Stomach (tissue), 9 donors: ENCODE data around the gene ABCC9. TPM values are rescaled to one million over a fixed set of nuclear protein-coding genes. Genes with fewer than 3 reads are reported as not detected.
A peak's percentile ranks its signal among the peaks of the same experiment; 100 is the strongest.

ENCODE experiments used
- DNase-seq, 2 donors: peaks; one replicate each; pipeline versions ENCODE4 v3.0.0 to v3.0.0-alpha.2; 2013 to 2019
- H3K27ac ChIP-seq, 5 donors: fragments of 200-600 bp in 4 of 5; sonication (generic) in 4 of 5; one replicate each; pipeline ENCODE4 v1.5.1; 2013 to 2019; ENCODE audit warnings: mild to moderate bottlenecking in 1 of 5, moderate library complexity in 1 of 5
- H3K27me3 ChIP-seq, 3 donors: fragments of 200-600 bp; sonication (generic); one replicate each; pipeline ENCODE4 v1.5.1; 2017 to 2019; ENCODE audit warnings: mixed run types in 1 of 3
- H3K36me3 ChIP-seq, 4 donors: fragments of 200-600 bp; sonication (generic); 1 replicate in 3 of 4; 2 replicates in 1 of 4; pipeline ENCODE4 v1.5.1; 2016 to 2019
- H3K4me1 ChIP-seq, 4 donors: fragments of 200-600 bp; sonication (generic); one replicate each; pipeline ENCODE4 v1.5.1; 2016 to 2019
- H3K4me3 ChIP-seq, 4 donors: fragments of 200-600 bp; sonication (generic) in 3 of 4; one replicate each; pipeline ENCODE4 v1.5.1; 2016 to 2019; ENCODE audit warnings: mild to moderate bottlenecking in 1 of 4
- H3K9me3 ChIP-seq, 4 donors: fragments of 200-600 bp; sonication (generic); one replicate each; pipeline ENCODE4 v1.5.1; 2016 to 2019
- EP300 ChIP-seq: sonication (generic); formaldehyde crosslinking; IDR thresholded peaks from one replicate; pipeline ENCODE4 v1.6.1; 2017; ENCODE audit warnings: antibody characterized with exemption
- POLR2A ChIP-seq, 4 donors: fragments of 450-650 bp; IDR thresholded peaks; one replicate each; pipeline ENCODE4 v1.6.1; 2016; ENCODE audit warnings: antibody characterized with exemption in 4 of 4, control low read depth in 2 of 4, mild to moderate bottlenecking in 1 of 4, moderate library complexity in 1 of 4
- POLR2AphosphoS5 ChIP-seq, 3 donors: sonication (generic); formaldehyde crosslinking; IDR thresholded peaks; one replicate each; pipeline ENCODE4 v1.6.1; 2016; ENCODE audit warnings: antibody characterized with exemption in 3 of 3
- WGBS, 5 donors: extraction: QIAGEN DNeasy Blood & Tissue Kit in 3 of 5; methylation state at CpG; one replicate each; pipeline versions ENCODE4 v1.1.5 to v1.1.7; 2013 to 2018; 5-methylcytosine and 5-hydroxymethylcytosine counted together
- intact Hi-C: fragments of 100-400 bp; cut with DNase I; formaldehyde crosslinking; loops from one replicate; pipeline ENCODE4 v1.15.1; 2023; ENCODE audit warnings: low total_unique reads
- polyA plus RNA-seq, 3 donors: library from polyadenylated mRNA; stranded (reverse); fragments of 200-250 nt; gene quantifications; one replicate each; pipeline ENCODE4 v1.2.3, GENCODE V29; 2013
- total RNA-seq, 5 donors: library from RNA; depleted of rRNA; stranded (reverse); fragments of >200 nt; gene quantifications; one replicate each; pipeline versions ENCODE4 v1.1.0 to v1.2.3, GENCODE V29; 2014 to 2016
- TF ChIP-seq, protein P1 (sequence below), 7 experiments: fragments of 450-650 bp in 4 of 7; fragments of 200-600 bp in 3 of 7; sonication (generic) in 3 of 7; IDR thresholded peaks; one replicate each; pipeline ENCODE4 v1.5.1; 2016 to 2019; ENCODE audit warnings: antibody characterized with exemption in 7 of 7, control low read depth in 2 of 7, mild to moderate bottlenecking in 1 of 7
- donor health status: healthy with polysubstance abuse.
- donor health status: Bipolar disorder and iron deficiency.
- donor health status: healthy.

The ABCC9 gene
- total and polyA plus RNA-seq, 8 donors: 1.2 to 60.1 (median 10.4) TPM

DNA sequence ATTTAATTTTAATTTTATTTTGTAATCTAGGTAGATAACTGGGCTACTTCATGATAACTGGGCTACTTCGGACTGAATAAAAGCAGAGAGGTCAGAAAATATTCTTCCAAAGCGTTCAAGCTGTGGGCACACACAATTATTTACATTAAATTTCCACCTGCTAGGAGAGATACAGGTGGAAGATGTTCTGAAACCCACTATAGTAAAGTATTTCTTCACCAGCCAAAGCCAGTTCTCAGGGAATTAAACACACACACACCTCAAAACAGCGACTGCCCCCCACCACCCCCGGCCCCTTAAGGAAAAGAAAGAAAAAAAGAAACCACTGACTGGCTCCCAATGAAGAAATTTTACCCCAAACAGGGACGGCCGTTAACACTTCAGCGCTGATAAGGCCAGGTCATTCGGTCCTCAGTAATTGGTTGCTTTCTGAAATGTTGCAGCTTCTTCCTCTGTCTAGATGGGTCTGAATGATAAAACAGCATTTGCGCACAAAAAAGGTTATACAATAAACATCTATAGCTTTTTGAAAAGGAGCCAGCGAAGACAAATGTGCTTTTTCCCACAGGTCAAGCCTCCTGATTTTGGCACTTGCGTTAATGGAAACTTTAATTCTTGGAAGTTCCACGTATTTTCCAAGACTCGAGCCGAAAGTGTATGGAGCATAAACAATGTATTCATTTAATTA lies 165.9 kb downstream of the ABCC9 start:
- intact Hi-C loops: no loop called here
- WGBS, 5 donors: 17 to 24% (median 21%) methylated on average over 14 of the region's 14 CpGs

DNA sequence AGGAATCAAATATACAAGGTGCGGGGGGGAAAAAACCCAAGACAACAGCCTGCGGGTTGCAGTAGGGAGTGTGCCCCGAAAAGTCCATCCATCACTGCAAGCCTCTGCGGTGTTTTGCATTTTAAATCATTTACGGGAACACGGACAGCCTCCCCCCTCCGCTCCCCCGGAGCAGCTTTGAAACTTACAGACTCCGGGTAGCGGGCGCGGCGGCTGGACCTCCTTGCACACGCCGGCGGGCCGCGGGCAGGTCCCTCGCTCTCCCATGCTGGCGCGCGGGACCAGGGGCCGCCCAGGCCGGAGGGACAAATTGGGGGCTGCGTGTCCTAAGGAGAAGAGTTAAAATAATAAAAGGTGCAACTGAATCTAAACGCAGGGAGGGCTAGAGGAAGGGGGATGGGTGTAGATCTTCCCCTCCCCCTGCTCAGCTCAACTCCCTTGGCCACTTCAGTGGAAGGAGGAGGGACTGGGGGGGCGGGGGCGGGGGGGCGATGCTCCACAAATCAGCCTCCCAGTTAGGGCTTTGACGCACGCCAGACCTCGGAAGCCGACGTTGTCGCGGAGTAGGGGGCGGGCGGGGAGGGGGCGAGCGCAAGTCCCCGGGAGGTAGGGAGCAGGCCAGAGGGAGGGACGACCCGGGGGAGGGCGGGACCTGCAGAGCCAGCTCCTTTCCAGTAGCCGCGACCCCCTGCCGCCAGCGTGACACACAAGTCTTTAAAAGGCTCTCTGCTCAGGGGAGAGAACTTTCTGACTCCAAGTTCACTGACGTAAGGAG lies 166.7 kb downstream of the ABCC9 start, which contains the start of gene KCNJ8:
Gene KCNJ8, minus strand, starts transcription at position 349 of the 775 bp plus-strand sequence. CDS start 1,090 bp downstream, outside the sequence.
- H3K36me3 ChIP-seq: peaks cover 0 to 1% (median 0%) of the 10 kb centered on the region in 4 donors
- TF ChIP-seq POLR2AphosphoS5 (IDR thresholded peaks at IDR 0.05) (peak; percentile 10 to 47 (median 33)), POLR2A (IDR thresholded peaks at IDR 0.05) (no peak), EP300 (peak; percentile 44)
- TF ChIP-seq, protein P1, sequence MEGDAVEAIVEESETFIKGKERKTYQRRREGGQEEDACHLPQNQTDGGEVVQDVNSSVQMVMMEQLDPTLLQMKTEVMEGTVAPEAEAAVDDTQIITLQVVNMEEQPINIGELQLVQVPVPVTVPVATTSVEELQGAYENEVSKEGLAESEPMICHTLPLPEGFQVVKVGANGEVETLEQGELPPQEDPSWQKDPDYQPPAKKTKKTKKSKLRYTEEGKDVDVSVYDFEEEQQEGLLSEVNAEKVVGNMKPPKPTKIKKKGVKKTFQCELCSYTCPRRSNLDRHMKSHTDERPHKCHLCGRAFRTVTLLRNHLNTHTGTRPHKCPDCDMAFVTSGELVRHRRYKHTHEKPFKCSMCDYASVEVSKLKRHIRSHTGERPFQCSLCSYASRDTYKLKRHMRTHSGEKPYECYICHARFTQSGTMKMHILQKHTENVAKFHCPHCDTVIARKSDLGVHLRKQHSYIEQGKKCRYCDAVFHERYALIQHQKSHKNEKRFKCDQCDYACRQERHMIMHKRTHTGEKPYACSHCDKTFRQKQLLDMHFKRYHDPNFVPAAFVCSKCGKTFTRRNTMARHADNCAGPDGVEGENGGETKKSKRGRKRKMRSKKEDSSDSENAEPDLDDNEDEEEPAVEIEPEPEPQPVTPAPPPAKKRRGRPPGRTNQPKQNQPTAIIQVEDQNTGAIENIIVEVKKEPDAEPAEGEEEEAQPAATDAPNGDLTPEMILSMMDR (IDR thresholded peaks at IDR 0.05): no peak
- WGBS, 5 donors: 0 to 3% (median 1%) methylated on average over 43 to 49 of the region's 49 CpGs
- peak within 1 kb of the TSS; percentile 56 to 60 (median 57) for H3K4me3 ChIP-seq
- peak; percentile 39 to 92 for DNase-seq
- H3K27me3 ChIP-seq: peaks cover 0 to 26% (median 10%) of the 10 kb centered on the region in 3 donors
- intact Hi-C loops: no loop called here
- H3K27ac ChIP-seq: peak within 1 kb of the TSS; percentile 81 to 92 (median 84)
- H3K4me1 ChIP-seq: peaks cover 0 to 31% (median 17%) of the 10 kb centered on the region in 4 donors
- H3K9me3 ChIP-seq: no peaks in the 10 kb centered on the region

More for the DNA sequence above, 165.9 kb downstream of the ABCC9 start:
- H3K4me3 ChIP-seq: peak overlapping the region; percentile 56 to 60 (median 57)
- no peaks in the 10 kb centered on the region for H3K36me3 ChIP-seq
- H3K27ac ChIP-seq: peak overlapping the region in 4 of 5 donors; percentile 81 to 92 (median 84)
- no peaks in the 10 kb centered on the region for H3K9me3 ChIP-seq
- peak in 1 of 2 donors; percentile 76 for DNase-seq
- peaks cover 0 to 26% (median 10%) of the 10 kb centered on the region in 3 donors for H3K27me3 ChIP-seq
- TF ChIP-seq EP300: no peak
- peak in 1 of 3 donors; percentile 77 for TF ChIP-seq POLR2AphosphoS5 (IDR thresholded peaks at IDR 0.05)
- H3K4me1 ChIP-seq: peaks cover 0 to 29% (median 16%) of the 10 kb centered on the region in 4 donors

- H3K4me3 ChIP-seq: peak overlapping the region; percentile 56 to 60 (median 57)
- H3K36me3 ChIP-seq: peaks cover 0 to 7% (median 0%) of the 10 kb centered on the region in 4 donors
- intact Hi-C loops: no loop called here
These were observed 167.4 kb downstream of the ABCC9 start for GRCh38 chr12:21773806-21774205.

DNA sequence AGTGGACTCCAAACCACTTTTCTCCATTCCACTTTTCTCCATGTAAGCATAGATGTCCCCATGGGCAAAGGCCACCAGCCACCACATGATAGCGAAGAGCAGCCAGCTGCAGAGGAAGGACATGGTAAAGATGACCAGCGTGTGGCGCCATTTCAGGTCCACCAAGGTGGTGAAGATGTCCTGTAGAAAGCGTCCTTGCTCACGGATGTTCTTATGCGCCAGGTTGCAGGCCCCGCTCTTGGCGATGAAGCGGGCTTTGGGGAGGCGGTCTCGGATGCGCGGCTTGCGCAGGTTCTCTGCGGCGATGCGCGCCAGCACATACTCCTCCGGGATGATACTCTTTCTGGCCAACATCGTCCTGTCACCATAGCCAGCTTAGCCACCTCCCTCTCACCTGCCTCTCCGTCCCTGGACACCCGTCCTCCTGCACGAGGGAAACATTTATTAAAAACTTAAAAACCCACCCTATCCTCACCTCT lies 167.9 kb downstream of the ABCC9 start:
- intact Hi-C loops: no loop called here
- peak in 1 of 2 donors; percentile 67 for DNase-seq

More at GRCh38 chr12:21773806-21774205, 167.4 kb downstream of the ABCC9 start:
- H3K27ac ChIP-seq: peak overlapping the region in 4 of 5 donors; percentile 81 to 92 (median 84)
- peak in 1 of 2 donors; percentile 30 for DNase-seq
- no peaks in the 10 kb centered on the region for H3K9me3 ChIP-seq
- WGBS, 5 donors: 3 to 11% (median 7%) methylated on average over 10 of the region's 10 CpGs
- TF ChIP-seq POLR2AphosphoS5 (IDR thresholded peaks at IDR 0.05): peak in 1 of 3 donors; percentile 25
- TF ChIP-seq, protein P1 (IDR thresholded peaks at IDR 0.05): no peak
- H3K4me1 ChIP-seq: peaks cover 0 to 31% (median 14%) of the 10 kb centered on the region in 4 donors
- H3K27me3 ChIP-seq: peaks cover 0 to 26% (median 10%) of the 10 kb centered on the region in 3 donors

More for the DNA sequence above, 167.9 kb downstream of the ABCC9 start:
- H3K9me3 ChIP-seq: no peaks in the 10 kb centered on the region
- TF ChIP-seq POLR2AphosphoS5 (IDR thresholded peaks at IDR 0.05) (peak in 2 of 3 donors; percentile 35 to 62), POLR2A (IDR thresholded peaks at IDR 0.05) (no peak), EP300 (no peak)
- TF ChIP-seq, protein P1 (IDR thresholded peaks at IDR 0.05): peak in 1 of 7 experiments; percentile 17
- peak overlapping the region; percentile 56 to 60 (median 57) for H3K4me3 ChIP-seq
- H3K4me1 ChIP-seq: peaks cover 0 to 31% (median 14%) of the 10 kb centered on the region in 4 donors
- 20 to 35% (median 25%) methylated on average over 23 of the region's 23 CpGs for WGBS, 5 donors
- H3K27ac ChIP-seq: peak overlapping the region; percentile 30 to 92 (median 83)
- H3K36me3 ChIP-seq: peaks cover 0 to 7% (median 0%) of the 10 kb centered on the region in 4 donors
- peaks cover 0 to 26% (median 10%) of the 10 kb centered on the region in 3 donors for H3K27me3 ChIP-seq
